ENCODE data around the gene GALNT13.

The GALNT13 gene

GRCh38 chr2:153873052-153874048 lies 1.6 kb downstream of the GALNT13 start:
- TF ChIP-seq SIN3A (IDR thresholded peaks at IDR 0.05; ENCODE audit: borderline replicate concordance, insufficient read depth, low read length): no peak
- peak; percentile 84 to 91 for TF ChIP-seq REST (IDR thresholded peaks at IDR 0.05; ENCODE audit: insufficient read depth in 1 of 2, low read depth in 2 of 2, low read length in 2 of 2)

GRCh38 chr2:153875801-153876466 lies 4.2 kb downstream of the GALNT13 start:
- TF ChIP-seq REST (IDR thresholded peaks at IDR 0.05; ENCODE audit: insufficient read depth in 1 of 2, low read depth in 2 of 2, low read length in 2 of 2): no peak
- no peak for TF ChIP-seq FOXP2 (optimal IDR thresholded peaks at IDR 0.05; ENCODE audit: borderline replicate concordance, extremely low read depth, extremely low read length, insufficient read depth)
- TF ChIP-seq POLR2AphosphoS5 (IDR thresholded peaks at IDR 0.05; ENCODE audit: low read depth, low read length): no peak
- TF ChIP-seq TAF1 (IDR thresholded peaks at IDR 0.05; ENCODE audit: borderline replicate concordance, insufficient read depth, low read length): no peak
- TF ChIP-seq SIN3A (IDR thresholded peaks at IDR 0.05; ENCODE audit: borderline replicate concordance, insufficient read depth, low read length): no peak

GRCh38 chr2:153880926-153881325 lies 9.2 kb downstream of the GALNT13 start:
- TF ChIP-seq TAF1 (IDR thresholded peaks at IDR 0.05; ENCODE audit: borderline replicate concordance, insufficient read depth, low read length) (no peak), FOXP2 (optimal IDR thresholded peaks at IDR 0.05; ENCODE audit: borderline replicate concordance, extremely low read depth, extremely low read length, insufficient read depth) (no peak)

- TF ChIP-seq SIN3A (IDR thresholded peaks at IDR 0.05; ENCODE audit: borderline replicate concordance, insufficient read depth, low read length) (no peak), TAF1 (IDR thresholded peaks at IDR 0.05; ENCODE audit: borderline replicate concordance, insufficient read depth, low read length) (no peak), FOXP2 (optimal IDR thresholded peaks at IDR 0.05; ENCODE audit: borderline replicate concordance, extremely low read depth, extremely low read length, insufficient read depth) (no peak), REST (IDR thresholded peaks at IDR 0.05; ENCODE audit: insufficient read depth in 1 of 2, low read depth in 2 of 2, low read length in 2 of 2) (no peak), POLR2AphosphoS5 (IDR thresholded peaks at IDR 0.05; ENCODE audit: low read depth, low read length) (no peak)
Measured at GRCh38 chr2:153886833-153887232, 15.1 kb downstream of the GALNT13 start.

GRCh38 chr2:153890576-153890975 lies 18.9 kb downstream of the GALNT13 start:
- TF ChIP-seq POLR2AphosphoS5 (IDR thresholded peaks at IDR 0.05; ENCODE audit: low read depth, low read length) (no peak), SIN3A (IDR thresholded peaks at IDR 0.05; ENCODE audit: borderline replicate concordance, insufficient read depth, low read length) (no peak), FOXP2 (optimal IDR thresholded peaks at IDR 0.05; ENCODE audit: borderline replicate concordance, extremely low read depth, extremely low read length, insufficient read depth) (no peak), REST (IDR thresholded peaks at IDR 0.05; ENCODE audit: insufficient read depth in 1 of 2, low read depth in 2 of 2, low read length in 2 of 2) (no peak), TAF1 (IDR thresholded peaks at IDR 0.05; ENCODE audit: borderline replicate concordance, insufficient read depth, low read length) (no peak)

All from PFSK-1 (cell line).